Glutamatergic neuron (in vitro differentiated cells): ENCODE data around the gene IFI6. TPM values are rescaled to one million over a fixed set of nuclear protein-coding genes. Genes with fewer than 3 reads are reported as not detected.

ENCODE experiments used
- DNase-seq: peaks from one replicate; pipeline ENCODE4 v3.0.0; 2022
- H3K27ac Mint-ChIP-seq: one replicate; pipeline ENCODE4 v1.8.0; 2020; ENCODE audit warnings: mild to moderate bottlenecking, mixed read lengths, inconsistent platforms; ENCODE audit not compliant: unreplicated experiment
- H3K27me3 Mint-ChIP-seq: one replicate; pipeline ENCODE4 v1.8.0; 2020; ENCODE audit warnings: mild to moderate bottlenecking, moderate library complexity, mixed read lengths, inconsistent platforms; ENCODE audit not compliant: unreplicated experiment
- H3K36me3 Mint-ChIP-seq: one replicate; pipeline ENCODE4 v1.8.0; 2020; ENCODE audit warnings: mild to moderate bottlenecking, mixed read lengths, inconsistent platforms; ENCODE audit not compliant: unreplicated experiment
- H3K4me1 Mint-ChIP-seq: one replicate; pipeline ENCODE4 v1.8.0; 2020; ENCODE audit warnings: mild to moderate bottlenecking, low read depth, mixed read lengths, inconsistent platforms; ENCODE audit not compliant: unreplicated experiment
- H3K4me3 Mint-ChIP-seq: one replicate; pipeline ENCODE4 v1.8.0; 2020; ENCODE audit warnings: mild to moderate bottlenecking, mixed read lengths, inconsistent platforms; ENCODE audit not compliant: unreplicated experiment
- H3K9me3 Mint-ChIP-seq: one replicate; pipeline ENCODE4 v1.8.0; 2020; ENCODE audit warnings: mild to moderate bottlenecking, moderate library complexity, mixed read lengths, inconsistent platforms; ENCODE audit not compliant: unreplicated experiment
- total RNA-seq: library from RNA; stranded (reverse); fragmentation: NEBNext Ultra II Directional; extraction: Animal tissue kit (Norgen Biotek cat#: 25700); gene quantifications from one replicate; pipeline ENCODE4 v1.2.1, GENCODE V29; 2021; ENCODE audit not compliant: unreplicated experiment
- TF ChIP-seq, protein P1 (sequence below): fragments of 200-600 bp; sonication (generic); IDR thresholded peaks from one replicate; pipeline ENCODE4 v1.5.0; 2021; ENCODE audit not compliant: partially characterized antibody, unreplicated experiment

IFI6 gene
- total RNA-seq, 1 donor from 2014 or later: 1.4 TPM

DNA sequence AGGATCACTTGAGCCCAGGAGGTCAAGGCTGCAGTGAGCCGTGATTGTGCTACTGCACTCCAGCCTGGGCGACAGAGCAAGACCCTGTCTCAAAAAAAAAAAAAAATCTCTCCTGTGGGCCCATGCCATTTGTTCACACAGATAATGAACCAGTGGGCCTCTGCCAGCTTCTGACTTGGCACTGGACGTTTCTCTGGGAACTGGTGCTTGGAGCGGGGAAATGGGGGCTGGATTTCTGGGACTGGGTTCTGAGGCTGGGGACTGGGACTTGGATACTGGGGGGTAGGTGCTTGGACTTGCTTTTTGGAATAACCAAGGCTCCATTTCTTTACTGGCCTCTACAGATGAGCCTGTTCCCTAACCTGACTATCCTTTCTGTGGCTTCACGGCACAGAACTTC, 9.7 kb downstream of the IFI6 start:
- no peak overlapping the region for H3K27ac Mint-ChIP-seq
- H3K4me3 Mint-ChIP-seq: no peak overlapping the region
- H3K27me3 Mint-ChIP-seq: peaks cover 8% of the 10 kb centered on the region
- TF ChIP-seq, protein P1, sequence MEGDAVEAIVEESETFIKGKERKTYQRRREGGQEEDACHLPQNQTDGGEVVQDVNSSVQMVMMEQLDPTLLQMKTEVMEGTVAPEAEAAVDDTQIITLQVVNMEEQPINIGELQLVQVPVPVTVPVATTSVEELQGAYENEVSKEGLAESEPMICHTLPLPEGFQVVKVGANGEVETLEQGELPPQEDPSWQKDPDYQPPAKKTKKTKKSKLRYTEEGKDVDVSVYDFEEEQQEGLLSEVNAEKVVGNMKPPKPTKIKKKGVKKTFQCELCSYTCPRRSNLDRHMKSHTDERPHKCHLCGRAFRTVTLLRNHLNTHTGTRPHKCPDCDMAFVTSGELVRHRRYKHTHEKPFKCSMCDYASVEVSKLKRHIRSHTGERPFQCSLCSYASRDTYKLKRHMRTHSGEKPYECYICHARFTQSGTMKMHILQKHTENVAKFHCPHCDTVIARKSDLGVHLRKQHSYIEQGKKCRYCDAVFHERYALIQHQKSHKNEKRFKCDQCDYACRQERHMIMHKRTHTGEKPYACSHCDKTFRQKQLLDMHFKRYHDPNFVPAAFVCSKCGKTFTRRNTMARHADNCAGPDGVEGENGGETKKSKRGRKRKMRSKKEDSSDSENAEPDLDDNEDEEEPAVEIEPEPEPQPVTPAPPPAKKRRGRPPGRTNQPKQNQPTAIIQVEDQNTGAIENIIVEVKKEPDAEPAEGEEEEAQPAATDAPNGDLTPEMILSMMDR: no peak
- DNase-seq: no peak
- peaks cover 4% of the 10 kb centered on the region for H3K36me3 Mint-ChIP-seq
- peaks cover 10% of the 10 kb centered on the region for H3K4me1 Mint-ChIP-seq
- peaks cover 15% of the 10 kb centered on the region for H3K9me3 Mint-ChIP-seq

DNA sequence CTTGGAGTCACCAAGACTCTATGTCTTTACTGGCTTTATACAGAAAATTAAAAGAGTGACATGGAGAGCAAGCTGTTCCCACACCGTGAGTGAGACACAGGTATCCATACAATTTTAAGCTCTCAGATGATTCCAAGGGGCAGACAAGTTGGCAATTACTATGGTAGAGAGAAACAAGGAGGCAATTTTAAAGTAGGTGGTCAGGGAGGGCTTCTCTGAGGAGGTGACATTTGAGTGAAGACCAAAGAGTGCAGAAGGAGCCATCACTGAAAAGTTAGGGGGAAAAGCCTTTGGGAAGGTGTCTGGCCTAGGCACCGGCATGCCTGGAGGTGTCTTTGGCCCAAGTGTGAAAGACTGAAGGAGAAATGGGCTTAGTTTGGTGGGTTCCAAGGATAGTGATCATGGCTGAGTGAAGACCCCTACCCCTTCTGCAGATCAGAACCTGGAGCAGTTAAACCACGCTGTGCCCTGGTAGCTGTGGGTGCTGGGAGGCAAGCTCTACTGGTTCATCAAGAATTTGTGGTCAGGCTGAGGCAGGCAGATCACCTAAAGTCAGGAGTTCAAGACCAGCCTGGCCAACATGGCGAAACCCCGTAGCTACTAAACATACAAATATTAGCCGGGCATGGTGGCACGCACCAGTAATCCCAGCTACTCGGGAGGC, 10.4 kb downstream of the IFI6 start:
- H3K4me1 Mint-ChIP-seq: peaks cover 10% of the 10 kb centered on the region
- H3K27ac Mint-ChIP-seq: no peak overlapping the region
- H3K36me3 Mint-ChIP-seq: peaks cover 4% of the 10 kb centered on the region
- no peak for DNase-seq
- peaks cover 8% of the 10 kb centered on the region for H3K27me3 Mint-ChIP-seq
- no peak overlapping the region for H3K4me3 Mint-ChIP-seq
- TF ChIP-seq, protein P1: no peak
- H3K9me3 Mint-ChIP-seq: peaks cover 15% of the 10 kb centered on the region

DNA sequence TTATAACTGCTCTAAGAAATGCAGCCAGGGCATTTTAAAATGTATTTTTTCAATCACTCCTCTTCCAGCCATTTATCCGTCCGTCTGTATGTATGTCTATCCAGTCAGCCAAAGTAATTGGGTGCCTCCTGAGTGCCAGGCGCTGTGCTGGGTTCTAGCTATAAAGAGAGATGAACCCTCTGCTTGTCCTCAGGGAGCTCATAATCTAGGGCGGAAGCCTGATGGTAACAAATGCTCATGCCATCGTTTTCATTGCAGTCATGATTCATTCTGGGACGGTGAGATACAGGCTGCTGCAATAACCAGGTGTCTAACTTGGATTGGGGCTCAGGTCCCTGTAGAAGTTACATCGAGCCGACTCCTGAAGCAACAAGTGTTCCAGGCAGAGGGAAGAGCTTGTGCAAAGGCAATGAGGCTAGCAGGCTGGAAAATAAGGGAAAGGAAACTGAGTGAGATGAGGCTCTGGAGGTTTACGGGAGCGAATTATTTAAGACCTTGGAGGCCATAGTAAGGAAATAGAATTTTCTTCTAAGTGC, 11.6 kb downstream of the IFI6 start:
- H3K4me1 Mint-ChIP-seq: peaks cover 13% of the 10 kb centered on the region
- H3K9me3 Mint-ChIP-seq: peaks cover 10% of the 10 kb centered on the region
- peak overlapping the region; percentile 83 for H3K4me3 Mint-ChIP-seq
- TF ChIP-seq, protein P1: no peak
- peaks cover 4% of the 10 kb centered on the region for H3K36me3 Mint-ChIP-seq
- H3K27me3 Mint-ChIP-seq: peaks cover 8% of the 10 kb centered on the region
- H3K27ac Mint-ChIP-seq: peak overlapping the region; percentile 57
- DNase-seq: no peak

DNA sequence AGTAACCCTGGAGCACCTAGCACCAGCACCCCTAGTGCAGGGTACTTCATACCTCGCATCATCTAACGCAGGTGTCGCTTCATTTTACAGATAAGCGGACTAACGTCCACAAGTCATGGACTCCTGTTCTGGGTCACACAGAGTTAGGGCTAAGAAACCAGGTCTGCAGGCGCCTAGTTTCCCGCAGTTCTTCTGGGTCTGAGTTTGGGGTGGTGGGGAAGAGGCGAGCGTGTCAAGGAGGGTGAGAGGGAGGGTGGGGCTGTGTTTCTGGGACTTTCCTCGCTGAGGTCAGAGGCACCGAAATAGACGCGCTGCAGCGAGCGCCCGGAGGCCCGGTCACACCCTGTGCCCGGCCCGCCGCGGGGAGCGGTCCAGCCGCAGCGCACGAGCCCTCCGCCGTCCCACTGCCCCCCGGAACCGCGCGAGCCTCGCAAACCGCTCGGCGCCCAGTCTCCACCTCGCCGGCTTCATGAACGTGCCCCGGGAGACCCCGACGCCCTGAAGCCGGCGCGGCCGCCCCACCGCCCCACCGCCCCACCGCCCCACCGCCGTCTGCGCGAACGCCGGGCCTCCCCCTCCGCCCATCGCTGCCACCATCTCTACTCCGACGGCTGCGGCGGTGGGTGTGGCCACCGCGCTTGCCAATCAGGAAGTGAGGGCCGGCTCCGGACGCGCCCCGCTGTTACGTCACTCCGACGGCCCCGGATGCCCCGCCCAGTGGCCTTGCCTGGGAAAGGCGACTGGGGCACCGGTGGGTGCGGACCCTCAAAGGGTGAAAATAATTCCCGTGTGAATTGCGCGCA, 12.3 kb downstream of the IFI6 start:
- peak; percentile 91 for DNase-seq
- peaks cover 4% of the 10 kb centered on the region for H3K36me3 Mint-ChIP-seq
- TF ChIP-seq, protein P1: no peak
- no peak overlapping the region for H3K27ac Mint-ChIP-seq
- H3K4me3 Mint-ChIP-seq: peak overlapping the region; percentile 83
- H3K9me3 Mint-ChIP-seq: peaks cover 10% of the 10 kb centered on the region
- peaks cover 20% of the 10 kb centered on the region for H3K4me1 Mint-ChIP-seq
- peaks cover 8% of the 10 kb centered on the region for H3K27me3 Mint-ChIP-seq
